ENCODE data around the gene IL1R2. TPM values are rescaled to one million over a fixed set of nuclear protein-coding genes. Genes with fewer than 3 reads are reported as not detected.

The IL1R2 gene
- total and polyA plus RNA-seq, 2 of the 13 experiments (the other 11 are each of a cell fraction or from before 2014, with no cell fraction given), result 3.6 to 7.3 TPM

GRCh38 chr2:102061286-102061699 is 69.5 kb downstream of the IL1R2 start (continued):
- TF ChIP-seq ZNF687 (CRISPR knock-in tag; IDR thresholded peaks at IDR 0.05) (peak; percentile 55), SALL1 (CRISPR knock-in tag; IDR thresholded peaks at IDR 0.05) (0 out of 2 replicates have a peak, but pooled peaks have one; percentile 17), PRDM4 (CRISPR knock-in tag; IDR thresholded peaks at IDR 0.05; ENCODE audit: borderline replicate concordance) (no peak), ZBTB38 (CRISPR knock-in tag; IDR thresholded peaks at IDR 0.05) (0 out of 2 replicates have a peak, but pooled peaks have one; percentile 45)
